Neural cell (in vitro differentiated cells): ENCODE measurements around the gene ERC2. TPM values are rescaled to one million over a fixed set of nuclear protein-coding genes. Genes with fewer than 3 reads are reported as not detected.

Source experiments
- H2AFZ ChIP-seq: fragments of 200-600, 300-800 bp; sonication (generic), shearing (Covaris generic); 2 replicates; pipeline ENCODE4 v1.6.0; 2014; ENCODE audit warnings: low read depth, mild to moderate bottlenecking, antibody characterized with exemption, low read length, moderate library complexity
- H3F3A ChIP-seq: fragments of 200-600 bp; shearing (Covaris generic); 2 replicates; pipeline ENCODE4 v1.6.1; 2016; ENCODE audit warnings: mild to moderate bottlenecking, moderate library complexity, mixed read lengths, antibody characterized with exemption, low read length; ENCODE audit not compliant: insufficient read depth, poor library complexity, severe bottlenecking
- H3K27ac ChIP-seq: fragments of 200-600, 300-800 bp; sonication (generic), shearing (Covaris generic); 2 replicates; pipeline ENCODE4 v1.5.1; 2014; ENCODE audit warnings: mild to moderate bottlenecking, low read length, moderate library complexity
- H3K27me3 ChIP-seq: fragments of 300-800, 200-600 bp; sonication (generic), shearing (Covaris generic); 2 replicates; pipeline ENCODE4 v1.6.0; 2014; ENCODE audit warnings: mild to moderate bottlenecking, low read depth, low read length, moderate library complexity; ENCODE audit not compliant: insufficient read depth
- H3K36me3 ChIP-seq: fragments of 300-800, 200-600 bp; sonication (generic), shearing (Covaris generic); 2 replicates; pipeline ENCODE4 v1.5.1; 2014; ENCODE audit warnings: mild to moderate bottlenecking, antibody characterized with exemption, low read length, moderate library complexity; ENCODE audit not compliant: insufficient read depth
- H3K4me2 ChIP-seq: fragments of 300-800, 200-600 bp; sonication (generic), shearing (Covaris generic); 2 replicates; pipeline ENCODE4 v1.6.0; 2014; ENCODE audit warnings: mild to moderate bottlenecking, low read length
- H3K4me3 ChIP-seq: fragments of 300-800, 200-600 bp; sonication (generic), shearing (Covaris generic); 2 replicates; pipeline ENCODE4 v1.5.1; 2014; ENCODE audit warnings: mild to moderate bottlenecking, low read length, moderate library complexity
- H3K79me2 ChIP-seq: fragments of 200-600 bp; shearing (Covaris generic); replicated peaks from 2 replicates; pipeline ENCODE4 v1.6.0; 2014; ENCODE audit warnings: mild to moderate bottlenecking, low read length, moderate library complexity; ENCODE audit not compliant: insufficient read depth
- H3K9ac ChIP-seq: fragments of 300-800, 200-600 bp; sonication (generic), shearing (Covaris generic); 2 replicates; pipeline ENCODE4 v1.6.1; 2016; ENCODE audit warnings: mild to moderate bottlenecking, low read length, mixed read lengths
- H3K9me2 ChIP-seq: fragments of 200-600 bp; shearing (Covaris generic); 2 replicates; pipeline ENCODE4 v1.6.1; 2016; ENCODE audit warnings: mild to moderate bottlenecking, low read length, mixed read lengths; ENCODE audit not compliant: insufficient read depth
- H3K9me3 ChIP-seq: fragments of 200-600, 300-800 bp; sonication (generic), shearing (Covaris generic); 2 replicates; pipeline ENCODE4 v1.6.1; 2016; ENCODE audit warnings: mild to moderate bottlenecking, mixed run types, low read length, moderate library complexity, mixed read lengths
- H4K20me1 ChIP-seq: fragments of 200-600 bp; shearing (Covaris generic); 2 replicates; pipeline ENCODE4 v1.6.1; 2016; ENCODE audit warnings: mild to moderate bottlenecking, mixed run types; ENCODE audit not compliant: insufficient read depth
- EP300 ChIP-seq: fragments of 450-650 bp; conservative IDR thresholded peaks from 2 replicates; pipeline ENCODE4 v1.6.1; 2014; ENCODE audit warnings: antibody characterized with exemption, mild to moderate bottlenecking, moderate library complexity; ENCODE audit not compliant: poor library complexity, severe bottlenecking
- EZH2 ChIP-seq: fragments of 200-600, 300-800 bp; shearing (Covaris generic), sonication (generic); IDR thresholded peaks from 2 replicates; pipeline ENCODE4 v1.6.1; 2014; ENCODE audit warnings: antibody characterized with exemption, low read length, borderline replicate concordance, mild to moderate bottlenecking; ENCODE audit not compliant: insufficient read depth, poor library complexity, severe bottlenecking
- MXI1 ChIP-seq: fragments of 450-650 bp; conservative IDR thresholded peaks from 2 replicates; pipeline ENCODE4 v1.6.1; 2014; ENCODE audit warnings: antibody characterized with exemption, mild to moderate bottlenecking; ENCODE audit not compliant: poor library complexity, severe bottlenecking
- POLR2AphosphoS5 ChIP-seq: IDR thresholded peaks from 2 replicates; pipeline ENCODE4 v1.6.1; 2012
- RAD21 ChIP-seq: fragments of 450-650 bp; conservative IDR thresholded peaks from 2 replicates; pipeline ENCODE4 v1.6.1; 2014; ENCODE audit warnings: antibody characterized with exemption, mild to moderate bottlenecking, moderate library complexity
- SMC3 ChIP-seq: fragments of 450-650 bp; conservative IDR thresholded peaks from 2 replicates; pipeline ENCODE4 v1.6.1; 2014; ENCODE audit warnings: antibody characterized with exemption, mild to moderate bottlenecking, moderate library complexity; ENCODE audit not compliant: poor library complexity
- TAF1 ChIP-seq: IDR thresholded peaks from 2 replicates; pipeline ENCODE4 v1.6.1; 2012; ENCODE audit warnings: low read depth
- polyA plus RNA-seq: library from polyadenylated mRNA; depleted of rRNA; stranded (reverse); fragments of >200 nt; gene quantifications from 2 replicates; pipeline ENCODE4 v1.2.3, GENCODE V29; 2014
- TF ChIP-seq, protein P1 (sequence below): IDR thresholded peaks from 2 replicates; pipeline ENCODE4 v1.6.1; 2012; ENCODE audit warnings: borderline replicate concordance
- TF ChIP-seq, protein P2 (sequence below): fragments of 450-650 bp; IDR thresholded peaks from 2 replicates; pipeline ENCODE4 v1.5.1; 2014; ENCODE audit warnings: antibody characterized with exemption, mild to moderate bottlenecking, moderate library complexity; ENCODE audit not compliant: poor library complexity, severe bottlenecking

Gene ERC2
- polyA plus RNA-seq, 1 donor from 2014 or later: 60.4 TPM

DNA sequence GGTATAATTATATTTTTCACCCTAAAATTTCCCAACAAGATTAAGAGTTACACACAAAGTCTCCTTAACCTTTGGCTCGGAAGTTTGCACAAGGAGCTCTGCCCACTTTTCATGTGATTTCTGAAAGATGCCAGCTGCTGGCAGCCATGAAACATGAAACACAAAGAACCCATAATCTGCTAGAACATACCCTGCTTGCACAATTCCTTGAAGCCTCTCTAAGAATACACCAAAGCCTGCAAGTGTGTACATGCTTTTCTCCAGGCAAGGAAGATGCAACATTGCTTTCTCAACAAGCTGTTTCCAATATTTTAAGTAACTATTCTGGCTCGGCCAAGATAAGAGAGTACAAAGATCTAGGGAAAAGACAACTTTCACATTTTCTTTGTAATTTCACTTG, 799.1 kb downstream of the ERC2 start:
- H2AFZ ChIP-seq: no peak overlapping the region
- no peak overlapping the region for H3K4me2 ChIP-seq
- H3K4me3 ChIP-seq: no peak overlapping the region
- H3K36me3 ChIP-seq: no peaks in the 10 kb centered on the region
- no peak overlapping the region for H3K9ac ChIP-seq
- H4K20me1 ChIP-seq: no peaks in the 10 kb centered on the region
- no peaks in the 10 kb centered on the region for H3K79me2 ChIP-seq
- no peaks in the 10 kb centered on the region for H3F3A ChIP-seq
- H3K9me2 ChIP-seq: no peaks in the 10 kb centered on the region
- H3K27me3 ChIP-seq: no peaks in the 10 kb centered on the region
- TF ChIP-seq, protein P1, sequence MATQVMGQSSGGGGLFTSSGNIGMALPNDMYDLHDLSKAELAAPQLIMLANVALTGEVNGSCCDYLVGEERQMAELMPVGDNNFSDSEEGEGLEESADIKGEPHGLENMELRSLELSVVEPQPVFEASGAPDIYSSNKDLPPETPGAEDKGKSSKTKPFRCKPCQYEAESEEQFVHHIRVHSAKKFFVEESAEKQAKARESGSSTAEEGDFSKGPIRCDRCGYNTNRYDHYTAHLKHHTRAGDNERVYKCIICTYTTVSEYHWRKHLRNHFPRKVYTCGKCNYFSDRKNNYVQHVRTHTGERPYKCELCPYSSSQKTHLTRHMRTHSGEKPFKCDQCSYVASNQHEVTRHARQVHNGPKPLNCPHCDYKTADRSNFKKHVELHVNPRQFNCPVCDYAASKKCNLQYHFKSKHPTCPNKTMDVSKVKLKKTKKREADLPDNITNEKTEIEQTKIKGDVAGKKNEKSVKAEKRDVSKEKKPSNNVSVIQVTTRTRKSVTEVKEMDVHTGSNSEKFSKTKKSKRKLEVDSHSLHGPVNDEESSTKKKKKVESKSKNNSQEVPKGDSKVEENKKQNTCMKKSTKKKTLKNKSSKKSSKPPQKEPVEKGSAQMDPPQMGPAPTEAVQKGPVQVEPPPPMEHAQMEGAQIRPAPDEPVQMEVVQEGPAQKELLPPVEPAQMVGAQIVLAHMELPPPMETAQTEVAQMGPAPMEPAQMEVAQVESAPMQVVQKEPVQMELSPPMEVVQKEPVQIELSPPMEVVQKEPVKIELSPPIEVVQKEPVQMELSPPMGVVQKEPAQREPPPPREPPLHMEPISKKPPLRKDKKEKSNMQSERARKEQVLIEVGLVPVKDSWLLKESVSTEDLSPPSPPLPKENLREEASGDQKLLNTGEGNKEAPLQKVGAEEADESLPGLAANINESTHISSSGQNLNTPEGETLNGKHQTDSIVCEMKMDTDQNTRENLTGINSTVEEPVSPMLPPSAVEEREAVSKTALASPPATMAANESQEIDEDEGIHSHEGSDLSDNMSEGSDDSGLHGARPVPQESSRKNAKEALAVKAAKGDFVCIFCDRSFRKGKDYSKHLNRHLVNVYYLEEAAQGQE: no peak
- TF ChIP-seq, protein P2, sequence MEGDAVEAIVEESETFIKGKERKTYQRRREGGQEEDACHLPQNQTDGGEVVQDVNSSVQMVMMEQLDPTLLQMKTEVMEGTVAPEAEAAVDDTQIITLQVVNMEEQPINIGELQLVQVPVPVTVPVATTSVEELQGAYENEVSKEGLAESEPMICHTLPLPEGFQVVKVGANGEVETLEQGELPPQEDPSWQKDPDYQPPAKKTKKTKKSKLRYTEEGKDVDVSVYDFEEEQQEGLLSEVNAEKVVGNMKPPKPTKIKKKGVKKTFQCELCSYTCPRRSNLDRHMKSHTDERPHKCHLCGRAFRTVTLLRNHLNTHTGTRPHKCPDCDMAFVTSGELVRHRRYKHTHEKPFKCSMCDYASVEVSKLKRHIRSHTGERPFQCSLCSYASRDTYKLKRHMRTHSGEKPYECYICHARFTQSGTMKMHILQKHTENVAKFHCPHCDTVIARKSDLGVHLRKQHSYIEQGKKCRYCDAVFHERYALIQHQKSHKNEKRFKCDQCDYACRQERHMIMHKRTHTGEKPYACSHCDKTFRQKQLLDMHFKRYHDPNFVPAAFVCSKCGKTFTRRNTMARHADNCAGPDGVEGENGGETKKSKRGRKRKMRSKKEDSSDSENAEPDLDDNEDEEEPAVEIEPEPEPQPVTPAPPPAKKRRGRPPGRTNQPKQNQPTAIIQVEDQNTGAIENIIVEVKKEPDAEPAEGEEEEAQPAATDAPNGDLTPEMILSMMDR: no peak
- TF ChIP-seq RAD21 (no peak), TAF1 (no peak), MXI1 (no peak), SMC3 (no peak), EZH2 (no peak)
- H3K27ac ChIP-seq: no peak overlapping the region
- H3K9me3 ChIP-seq: no peaks in the 10 kb centered on the region

DNA sequence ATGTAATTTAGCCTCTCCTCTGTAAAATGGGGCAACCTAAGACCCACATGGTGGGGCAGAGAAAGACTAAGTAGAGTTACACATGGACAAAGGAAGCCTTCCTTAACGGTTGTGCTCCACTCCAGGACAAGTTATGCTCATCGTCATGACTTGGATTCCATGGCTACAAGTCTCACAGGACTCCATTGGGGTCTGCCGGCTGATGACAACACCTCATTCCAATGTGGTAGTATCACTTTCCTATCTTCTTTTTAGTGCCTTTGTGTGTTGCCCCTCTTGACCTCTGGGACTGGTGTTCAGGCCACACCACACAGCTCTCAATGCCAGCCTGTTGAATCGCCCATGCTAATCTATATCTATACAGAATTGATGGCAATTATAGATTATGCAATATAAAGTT, 799.9 kb downstream of the ERC2 start:
- Histone ChIP-seq H3K36me3 (no peaks in the 10 kb centered on the region), H3K27me3 (no peaks in the 10 kb centered on the region), H3K27ac (no peak overlapping the region), H3K4me3 (no peak overlapping the region), H2AFZ (no peak overlapping the region), H3K9me2 (no peaks in the 10 kb centered on the region), H3K4me2 (no peak overlapping the region), H3K79me2 (no peaks in the 10 kb centered on the region), H4K20me1 (no peaks in the 10 kb centered on the region), H3K9ac (no peak overlapping the region), H3F3A (no peaks in the 10 kb centered on the region), H3K9me3 (no peaks in the 10 kb centered on the region)
- TF ChIP-seq SMC3 (no peak), EZH2 (no peak), EP300 (no peak), POLR2AphosphoS5 (no peak), RAD21 (no peak)

DNA sequence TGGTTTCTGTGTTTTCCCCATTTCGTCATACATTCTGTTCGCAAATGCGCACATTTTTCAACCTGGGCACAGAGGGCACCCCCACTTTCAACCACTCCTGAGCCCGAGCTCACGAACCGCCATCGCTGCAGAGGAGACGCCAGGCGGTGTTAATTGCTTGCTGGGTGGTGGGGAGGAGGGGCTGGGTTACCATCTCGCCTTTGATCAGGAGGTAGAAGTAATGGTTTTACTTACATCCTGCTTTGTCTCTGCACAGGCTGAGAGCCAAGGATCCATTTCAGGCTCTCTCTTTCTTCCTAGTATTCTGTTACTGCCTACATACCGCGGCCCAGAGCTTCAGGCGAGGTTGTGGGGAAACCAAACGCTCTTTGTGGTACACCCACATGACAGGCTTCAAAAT, 803.9 kb downstream of the ERC2 start:
- H2AFZ ChIP-seq: no peak overlapping the region
- no peak for TF ChIP-seq POLR2AphosphoS5
- no peak for TF ChIP-seq EZH2
- no peak for TF ChIP-seq MXI1
- TF ChIP-seq, protein P2: no peak
- no peak for TF ChIP-seq EP300
- TF ChIP-seq SMC3: no peak
- no peak for TF ChIP-seq RAD21
- TF ChIP-seq, protein P1: no peak
- TF ChIP-seq TAF1: no peak

More for the DNA sequence above, 803.9 kb downstream of the ERC2 start:
- no peaks in the 10 kb centered on the region for H3K27me3 ChIP-seq
- H3K9me2 ChIP-seq: no peaks in the 10 kb centered on the region
- no peak overlapping the region for H3K4me3 ChIP-seq
- H3K36me3 ChIP-seq: no peaks in the 10 kb centered on the region
- no peak overlapping the region for H3K9ac ChIP-seq
- no peaks in the 10 kb centered on the region for H3K79me2 ChIP-seq
- no peak overlapping the region for H3K4me2 ChIP-seq
- no peaks in the 10 kb centered on the region for H4K20me1 ChIP-seq
- H3K9me3 ChIP-seq: no peaks in the 10 kb centered on the region
- no peaks in the 10 kb centered on the region for H3F3A ChIP-seq
- no peak overlapping the region for H3K27ac ChIP-seq
